GM10266 (cell line): Measurements from ENCODE around the gene P3H1.
"Not testable (repeated sequence)": the region's sequence is repeated elsewhere in the genome, so short reads cannot be mapped to it uniquely, and the experiment has no call there.

Experiments
- DNase-seq: peaks from one replicate; pipeline ENCODE4 v3.0.0; 2012; ENCODE audit errors: extremely low spot score
- TF ChIP-seq, protein P1 (sequence below): IDR thresholded peaks from 2 replicates; pipeline ENCODE4 v1.5.1; 2012; ENCODE audit warnings: mild to moderate bottlenecking, low read depth; ENCODE audit not compliant: control insufficient read depth, insufficient read depth; ENCODE audit errors: missing control alignments

The P3H1 gene

DNA sequence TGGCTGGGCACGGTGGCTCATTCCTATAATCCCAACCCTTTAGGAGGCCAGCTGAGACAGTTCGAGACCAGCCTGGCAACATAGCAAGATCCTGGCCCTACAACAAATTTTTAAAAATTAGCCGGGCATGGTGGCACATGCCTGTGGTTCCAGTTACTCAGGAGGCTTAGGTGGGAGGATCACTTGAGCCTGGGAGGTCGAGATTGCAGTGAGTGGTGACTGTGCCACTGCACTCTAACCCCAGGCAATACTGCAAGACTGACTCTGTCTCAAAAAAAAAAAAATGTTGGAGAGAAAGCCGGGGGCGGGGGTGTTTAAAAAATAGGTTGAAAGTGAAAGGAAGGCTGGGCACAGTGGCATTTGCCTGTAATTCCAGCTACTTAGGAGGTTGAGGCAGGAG, 43.3 kb downstream of the P3H1 start:
- TF ChIP-seq, protein P1, sequence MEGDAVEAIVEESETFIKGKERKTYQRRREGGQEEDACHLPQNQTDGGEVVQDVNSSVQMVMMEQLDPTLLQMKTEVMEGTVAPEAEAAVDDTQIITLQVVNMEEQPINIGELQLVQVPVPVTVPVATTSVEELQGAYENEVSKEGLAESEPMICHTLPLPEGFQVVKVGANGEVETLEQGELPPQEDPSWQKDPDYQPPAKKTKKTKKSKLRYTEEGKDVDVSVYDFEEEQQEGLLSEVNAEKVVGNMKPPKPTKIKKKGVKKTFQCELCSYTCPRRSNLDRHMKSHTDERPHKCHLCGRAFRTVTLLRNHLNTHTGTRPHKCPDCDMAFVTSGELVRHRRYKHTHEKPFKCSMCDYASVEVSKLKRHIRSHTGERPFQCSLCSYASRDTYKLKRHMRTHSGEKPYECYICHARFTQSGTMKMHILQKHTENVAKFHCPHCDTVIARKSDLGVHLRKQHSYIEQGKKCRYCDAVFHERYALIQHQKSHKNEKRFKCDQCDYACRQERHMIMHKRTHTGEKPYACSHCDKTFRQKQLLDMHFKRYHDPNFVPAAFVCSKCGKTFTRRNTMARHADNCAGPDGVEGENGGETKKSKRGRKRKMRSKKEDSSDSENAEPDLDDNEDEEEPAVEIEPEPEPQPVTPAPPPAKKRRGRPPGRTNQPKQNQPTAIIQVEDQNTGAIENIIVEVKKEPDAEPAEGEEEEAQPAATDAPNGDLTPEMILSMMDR, result no peak
- DNase-seq, result no peak

DNA sequence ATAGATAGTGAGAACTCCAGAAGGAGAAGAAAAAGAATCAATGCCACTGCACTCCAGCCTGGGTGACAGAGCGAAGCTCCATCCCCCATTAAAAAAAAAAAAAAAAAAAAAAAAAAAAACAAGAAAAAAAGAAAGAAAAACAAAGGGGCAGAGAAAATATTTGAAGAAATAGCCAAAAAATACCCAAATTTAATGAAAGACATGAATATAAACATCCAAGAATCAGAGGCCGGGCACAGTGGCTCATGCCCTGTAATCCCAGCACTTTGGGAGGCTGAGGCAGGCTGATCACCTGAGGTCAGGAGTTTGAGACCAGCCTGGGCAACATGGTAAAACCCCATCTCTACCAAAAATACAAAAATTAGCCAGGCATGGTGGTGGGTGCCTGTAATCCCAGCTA, 44.4 kb downstream of the P3H1 start:
- not testable (repeated sequence) for DNase-seq

DNA sequence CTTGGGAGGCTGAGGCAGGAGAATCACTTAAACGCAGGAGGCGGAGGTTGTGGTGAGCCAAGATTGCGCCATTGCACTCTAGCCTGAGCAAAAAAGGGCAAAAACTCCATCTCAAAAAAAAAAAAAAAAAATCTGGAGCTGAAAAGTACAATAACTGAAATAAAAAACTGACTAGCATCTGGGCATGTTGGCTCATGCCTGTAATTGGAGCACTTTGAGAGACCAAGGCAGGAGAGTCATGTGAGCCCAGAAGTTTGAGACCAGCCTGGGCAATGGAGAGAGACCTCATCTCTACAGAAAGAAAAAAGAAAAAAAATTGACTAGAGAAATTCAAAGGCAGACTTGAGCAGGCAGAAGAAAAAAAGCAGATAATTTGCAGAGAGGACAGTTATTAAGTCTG, 44.9 kb downstream of the P3H1 start:
- TF ChIP-seq, protein P1, result no peak

DNA sequence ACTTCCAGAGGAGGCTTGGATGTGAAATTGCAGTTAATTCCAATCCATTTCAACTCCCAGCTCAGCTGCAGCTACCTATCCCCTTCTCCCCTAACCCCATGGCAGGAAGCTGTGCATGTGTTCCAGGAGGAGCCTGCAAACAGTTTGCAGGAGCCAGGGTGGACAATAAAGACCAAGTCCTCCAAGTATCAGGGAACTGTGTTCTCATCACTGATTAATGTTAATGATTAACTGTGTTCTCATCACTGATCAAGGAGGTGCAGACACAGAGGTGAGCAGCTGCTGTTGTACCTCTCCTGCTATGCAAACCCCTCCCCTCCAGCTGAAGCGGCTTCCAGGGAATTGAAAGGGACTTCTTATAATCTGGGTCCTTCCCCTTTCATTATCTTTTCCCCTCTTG, 46.0 kb downstream of the P3H1 start:
- no peak for DNase-seq
- TF ChIP-seq, protein P1, result no peak

More for the DNA sequence above, 44.9 kb downstream of the P3H1 start:
- no peak for DNase-seq

DNA sequence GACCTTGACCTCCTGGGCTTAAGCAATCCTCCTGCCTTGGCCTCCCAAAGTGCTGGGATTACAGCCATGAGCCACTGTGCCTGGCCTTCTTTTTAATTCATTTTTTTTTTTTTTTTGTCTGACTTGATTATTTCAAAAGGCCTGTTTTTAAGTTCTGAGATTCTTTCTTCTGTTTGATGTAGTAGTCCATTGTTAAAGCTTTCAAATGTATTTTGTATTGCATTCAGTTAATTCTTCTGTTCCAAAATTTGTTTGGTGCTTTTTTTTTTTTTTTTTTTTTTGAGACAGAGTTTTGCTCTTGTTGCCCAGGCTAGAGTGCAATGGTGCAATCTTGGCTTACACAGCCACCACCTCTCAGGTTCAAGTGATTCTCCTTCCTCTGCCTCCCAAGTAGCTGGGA, 52.4 kb downstream of the P3H1 start:
- not testable (repeated sequence) for DNase-seq

DNA sequence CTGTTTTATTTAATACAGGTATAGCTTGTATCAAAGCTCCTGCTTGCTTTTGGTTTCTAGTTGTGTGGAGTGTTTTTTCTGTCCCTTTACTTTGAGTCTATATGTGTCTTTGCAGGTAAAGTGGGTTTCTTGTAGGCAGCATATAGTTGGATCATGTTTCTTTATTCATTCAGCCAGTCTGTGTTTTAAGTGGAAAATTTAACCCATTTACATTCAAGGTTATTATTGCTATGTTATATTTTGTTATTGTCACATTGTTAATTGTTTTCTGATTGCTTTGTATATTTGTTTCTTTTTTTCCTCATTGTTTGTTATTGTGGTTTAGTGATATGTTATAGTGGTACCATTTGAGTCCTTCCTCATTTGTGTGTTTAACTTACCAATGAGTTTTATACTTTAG, 53.5 kb downstream of the P3H1 start:
- no peak for DNase-seq
- TF ChIP-seq, protein P1, result no peak

DNA sequence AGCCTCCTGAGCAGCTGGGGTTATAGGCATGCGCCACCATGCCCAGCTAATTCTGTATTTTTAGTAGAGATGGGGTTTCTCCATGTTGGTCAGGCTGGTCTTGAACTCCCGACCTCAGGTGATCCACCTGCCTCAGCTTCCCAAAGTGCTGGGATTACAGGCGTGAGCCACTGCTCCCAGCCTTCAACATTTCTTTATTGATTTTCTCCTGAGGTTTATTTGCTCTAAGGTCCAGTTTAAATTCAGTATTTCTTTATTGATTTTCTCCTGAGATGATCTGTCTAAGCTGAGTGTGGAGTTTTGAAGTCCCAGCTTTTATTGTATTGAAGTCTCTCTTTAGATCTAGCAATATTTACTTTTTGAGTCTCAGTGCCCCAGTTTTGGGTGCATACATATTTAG, 54.0 kb downstream of the P3H1 start:
- not testable (repeated sequence) for DNase-seq

DNA sequence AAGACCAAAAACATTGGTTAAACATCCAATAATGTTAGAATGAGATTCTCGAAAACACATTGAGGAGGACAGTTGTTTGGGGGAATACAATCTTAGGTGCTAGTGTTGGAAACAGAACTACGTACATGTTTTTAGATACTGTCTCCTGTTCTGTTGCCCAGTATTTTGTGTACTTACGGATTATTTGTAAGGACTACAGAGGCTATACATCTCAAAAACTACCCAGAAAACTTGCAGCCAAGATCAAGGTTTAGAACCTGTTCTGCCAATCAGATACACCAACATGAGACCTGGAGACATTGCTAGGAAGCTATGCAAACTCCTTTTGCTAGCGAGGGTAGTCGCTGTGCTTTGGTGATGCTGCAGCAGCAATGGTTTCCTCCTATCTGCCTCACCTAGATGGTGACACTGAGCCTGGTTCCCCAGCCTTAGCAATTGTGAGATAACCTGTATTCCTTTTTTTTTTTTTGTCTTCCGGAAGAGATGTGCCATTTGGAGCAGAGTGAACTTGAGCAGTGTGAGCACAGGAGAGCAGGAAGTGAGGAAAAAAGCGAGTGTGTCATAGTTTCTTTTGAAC, 62.9 kb downstream of the P3H1 start:
- TF ChIP-seq, protein P1, result no peak
- DNase-seq, result no peak

DNA sequence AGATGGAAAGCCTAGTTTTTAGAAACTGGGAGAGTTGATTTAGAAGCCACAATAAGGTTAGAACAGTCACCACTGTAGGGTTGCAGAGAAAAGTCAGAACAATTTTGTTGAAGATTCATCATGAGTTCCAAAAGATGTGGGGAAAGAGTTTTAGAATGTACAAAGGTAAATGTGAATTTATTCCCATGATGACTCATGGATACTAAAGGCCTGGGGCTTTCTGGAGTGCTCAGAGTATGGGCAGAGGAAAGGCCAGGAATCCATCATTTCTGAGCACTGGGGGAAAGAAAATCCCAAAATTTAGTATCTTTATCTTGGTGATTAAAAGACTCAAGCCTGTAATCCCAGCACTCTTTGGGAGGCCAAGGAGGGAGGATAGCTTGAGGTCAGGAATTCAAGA, 66.8 kb downstream of the P3H1 start:
- DNase-seq, result no peak
- TF ChIP-seq, protein P1, result no peak
